AG04450 (cell line): ENCODE measurements around the gene TK2. TPM values are rescaled to one million over a fixed set of nuclear protein-coding genes. Genes with fewer than 3 reads are reported as not detected.

ENCODE experiments used
- CTCF ChIA-PET: fragments of 300-600, 350-600 bp; formaldehyde crosslinking; extraction: SDS; loops from one replicate; lab custom pipeline; 2022; ENCODE audit warnings: antibody characterized with exemption, inconsistent platforms; lab: Charles Lee
- POLR2A ChIA-PET: fragments of 350-600 bp; formaldehyde crosslinking; extraction: SDS; loops from one replicate; lab custom pipeline; 2021; ENCODE audit warnings: antibody characterized with exemption, inconsistent platforms; lab: Yijun Ruan, JAX
- DNase-seq: peaks from one replicate; pipeline ENCODE4 v3.0.0-alpha.2; 2011; ENCODE audit warnings: low read depth, low spot score
- H3K27ac ChIP-seq: one replicate; pipeline ENCODE4 v1.5.1; 2012; ENCODE audit warnings: low read depth, low read length, control low read depth
- H3K27me3 ChIP-seq: one replicate; pipeline ENCODE4 v1.6.0; 2012; ENCODE audit warnings: low read length; ENCODE audit not compliant: control insufficient read depth, insufficient read depth
- H3K4me3 ChIP-seq: 2 replicates; pipeline ENCODE4 v1.5.1; 2011; ENCODE audit warnings: mild to moderate bottlenecking, low read depth, low read length, control low read depth
- H3K9me3 ChIP-seq: 2 replicates; pipeline ENCODE4 v1.5.1; 2012; ENCODE audit warnings: low read length; ENCODE audit not compliant: control insufficient read depth, insufficient read depth
- polyA plus RNA-seq: library from polyadenylated mRNA; depleted of rRNA; stranded (reverse); fragments of >200 nt; gene quantifications from 2 replicates; pipeline ENCODE4 v1.2.3, GENCODE V29; 2011
- TF ChIP-seq, protein P1 (sequence below): IDR thresholded peaks from 2 replicates; pipeline ENCODE4 v1.5.1; 2011; ENCODE audit warnings: low read depth, low read length, control low read depth, inconsistent platforms

TK2 gene
- polyA plus RNA-seq, 1 experiment: 34.2 TPM

GRCh38 chr16:66548068-66548467 lies 1.9 kb downstream of the TK2 start:
- no peak for DNase-seq
- Histone ChIP-seq H3K27me3 (no peaks in the 10 kb centered on the region), H3K27ac (no peak overlapping the region), H3K9me3 (no peaks in the 10 kb centered on the region; the same call in 1 of the 2 replicates), H3K4me3 (no peak overlapping the region)
- TF ChIP-seq, protein P1, sequence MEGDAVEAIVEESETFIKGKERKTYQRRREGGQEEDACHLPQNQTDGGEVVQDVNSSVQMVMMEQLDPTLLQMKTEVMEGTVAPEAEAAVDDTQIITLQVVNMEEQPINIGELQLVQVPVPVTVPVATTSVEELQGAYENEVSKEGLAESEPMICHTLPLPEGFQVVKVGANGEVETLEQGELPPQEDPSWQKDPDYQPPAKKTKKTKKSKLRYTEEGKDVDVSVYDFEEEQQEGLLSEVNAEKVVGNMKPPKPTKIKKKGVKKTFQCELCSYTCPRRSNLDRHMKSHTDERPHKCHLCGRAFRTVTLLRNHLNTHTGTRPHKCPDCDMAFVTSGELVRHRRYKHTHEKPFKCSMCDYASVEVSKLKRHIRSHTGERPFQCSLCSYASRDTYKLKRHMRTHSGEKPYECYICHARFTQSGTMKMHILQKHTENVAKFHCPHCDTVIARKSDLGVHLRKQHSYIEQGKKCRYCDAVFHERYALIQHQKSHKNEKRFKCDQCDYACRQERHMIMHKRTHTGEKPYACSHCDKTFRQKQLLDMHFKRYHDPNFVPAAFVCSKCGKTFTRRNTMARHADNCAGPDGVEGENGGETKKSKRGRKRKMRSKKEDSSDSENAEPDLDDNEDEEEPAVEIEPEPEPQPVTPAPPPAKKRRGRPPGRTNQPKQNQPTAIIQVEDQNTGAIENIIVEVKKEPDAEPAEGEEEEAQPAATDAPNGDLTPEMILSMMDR: no peak
- CTCF ChIA-PET: interaction anchor here (0.7 kb wide), 1 partner anchor 51 kb away, joined by 3 read pairs; no protein-coding TSS in a partner anchor
- POLR2A ChIA-PET: interaction anchor here (1.0 kb wide), 1 partner anchor 9 kb away, joined by 7 read pairs; no protein-coding TSS in a partner anchor

DNA sequence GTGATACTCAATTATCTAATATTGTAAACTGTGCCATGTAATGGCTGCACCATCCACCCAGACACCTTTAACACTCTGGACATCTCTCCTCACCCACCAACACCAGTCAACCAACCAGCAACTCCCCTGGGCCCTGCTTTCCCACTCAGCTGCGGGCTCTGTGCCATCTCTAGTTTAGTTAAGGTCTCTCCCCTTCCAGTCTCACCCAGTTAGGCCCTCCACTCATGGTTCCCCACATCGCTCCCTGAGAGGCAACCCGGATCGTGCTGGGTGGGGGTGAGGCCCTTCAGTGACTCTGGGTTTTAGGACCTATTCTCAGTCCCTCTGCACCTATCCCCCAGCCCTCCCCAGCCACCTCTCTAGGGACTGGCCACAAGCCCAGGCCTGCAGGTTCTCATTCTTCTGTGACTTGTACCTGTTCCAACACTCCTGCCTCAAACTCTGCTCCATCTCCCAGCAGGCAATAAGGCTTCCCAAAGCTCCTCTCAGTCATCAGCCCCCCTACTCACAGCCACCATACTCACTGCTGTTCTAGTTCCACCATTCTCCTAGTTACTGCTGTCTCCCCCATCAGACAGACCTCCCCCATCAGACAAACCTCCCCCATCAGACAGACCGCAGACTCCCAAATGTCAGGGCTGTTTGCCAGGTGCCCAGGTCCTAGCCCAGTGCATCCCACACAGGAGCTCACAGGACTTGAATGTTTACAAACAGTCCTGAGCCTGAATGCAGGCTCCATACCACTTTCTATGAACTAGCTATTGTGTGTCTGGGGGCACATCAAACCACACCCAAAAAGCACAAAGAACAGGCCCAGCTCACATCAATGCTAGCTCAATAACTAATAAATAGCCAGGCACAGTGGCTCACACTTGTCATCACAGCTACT lies 2.6 kb downstream of the TK2 start:
- ChIA-PET POLR2A (interaction anchor here (1.0 kb wide), 1 partner anchor 8 kb away, joined by 7 read pairs; no protein-coding TSS in a partner anchor), CTCF (interaction anchor here (0.7 kb wide), 1 partner anchor 52 kb away, joined by 3 read pairs; no protein-coding TSS in a partner anchor)
- no peaks in the 10 kb centered on the region for H3K27me3 ChIP-seq
- H3K9me3 ChIP-seq: no peaks in the 10 kb centered on the region
- DNase-seq: no peak
- no peak overlapping the region for H3K4me3 ChIP-seq
- TF ChIP-seq, protein P1: no peak
- H3K27ac ChIP-seq: no peak overlapping the region

GRCh38 chr16:66544016-66544757 lies 5.7 kb downstream of the TK2 start:
- CTCF ChIA-PET: interaction anchor here (0.9 to 1.4 kb wide), 2 partner anchors 64 to 187 kb away, joined by 3 to 4 read pairs; no protein-coding TSS in a partner anchor
- Histone ChIP-seq H3K9me3 (no peaks in the 10 kb centered on the region), H3K27ac (no peak overlapping the region), H3K4me3 (no peak overlapping the region), H3K27me3 (no peaks in the 10 kb centered on the region)
- POLR2A ChIA-PET: no interaction called here
- no peak for DNase-seq
- TF ChIP-seq, protein P1: no peak

DNA sequence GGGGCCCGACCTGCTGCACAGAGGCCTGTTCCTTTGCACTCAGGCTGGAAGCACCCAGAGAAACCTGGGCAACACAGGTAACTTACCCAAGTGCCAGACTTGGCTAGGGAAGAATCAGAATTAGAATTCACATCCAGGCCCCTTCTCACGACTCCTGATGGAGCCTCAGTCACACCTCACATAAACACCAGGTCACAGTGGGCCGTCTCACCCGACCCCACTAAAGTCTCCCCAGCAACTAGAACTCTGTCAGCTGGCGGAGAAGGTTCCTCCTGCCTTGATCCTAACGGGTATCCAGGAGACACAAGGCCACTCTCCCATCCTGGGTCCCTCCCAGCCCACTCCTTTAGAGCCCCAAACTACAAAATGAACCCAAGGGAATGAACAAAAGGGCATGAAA lies 6.4 kb downstream of the TK2 start:
- CTCF ChIA-PET: interaction anchor here (1.4 kb wide), 1 partner anchor 65 kb away, joined by 4 read pairs; no protein-coding TSS in a partner anchor
- H3K9me3 ChIP-seq: no peaks in the 10 kb centered on the region
- no peaks in the 10 kb centered on the region for H3K27me3 ChIP-seq
- POLR2A ChIA-PET: no interaction called here
- no peak overlapping the region for H3K27ac ChIP-seq
- no peak for DNase-seq
- TF ChIP-seq, protein P1: no peak
- H3K4me3 ChIP-seq: no peak overlapping the region
